GM23338 (cell line): ENCODE results near the gene WDR1. TPM values are rescaled to one million over a fixed set of nuclear protein-coding genes. Genes with fewer than 3 reads are reported as not detected.

Source experiments
- ATAC-seq: fragments of 200-7000 bp; cut with Tn5 transposase; 3 replicates; pipeline ENCODE4 v1.9.1; 2020
- DNase-seq: peaks from one replicate; pipeline ENCODE4 v3.0.0-alpha.2; 2015; ENCODE audit warnings: low spot score
- H2AFZ ChIP-seq: fragments of 200-600 bp; sonication (generic); 2 replicates; pipeline ENCODE4 v1.8.0; 2016; ENCODE audit warnings: antibody characterized with exemption, mild to moderate bottlenecking, moderate library complexity
- H3F3A ChIP-seq: fragments of 200-600 bp; sonication (generic); replicated peaks from 2 replicates; pipeline ENCODE4 v1.8.0; 2017; ENCODE audit warnings: antibody characterized with exemption, mixed run types, low read depth
- H3K27ac ChIP-seq: fragments of 200-600 bp; sonication (generic); 2 replicates; pipeline ENCODE4 v1.6.1; 2016; ENCODE audit warnings: low read depth
- H3K27me3 ChIP-seq: fragments of 200-600 bp; sonication (generic); 2 replicates; pipeline ENCODE4 v1.8.0; 2016; ENCODE audit warnings: mild to moderate bottlenecking, mixed run types, moderate library complexity; ENCODE audit not compliant: insufficient read depth
- H3K36me3 ChIP-seq: fragments of 200-600 bp; sonication (generic); 2 replicates; pipeline ENCODE4 v1.8.0; 2016; ENCODE audit warnings: mild to moderate bottlenecking; ENCODE audit not compliant: insufficient read depth
- H3K4me1 ChIP-seq: fragments of 200-600 bp; sonication (generic); 2 replicates; pipeline ENCODE4 v1.8.0; 2016; ENCODE audit warnings: mild to moderate bottlenecking, moderate library complexity; ENCODE audit not compliant: insufficient read depth
- H3K4me2 ChIP-seq: fragments of 200-600 bp; sonication (generic); 2 replicates; pipeline ENCODE4 v1.7.1; 2017; ENCODE audit warnings: mixed run types
- H3K4me3 ChIP-seq: fragments of 200-600 bp; sonication (generic); 2 replicates; pipeline ENCODE4 v1.6.1; 2016; ENCODE audit warnings: mixed run types
- H3K79me2 ChIP-seq: fragments of 200-600 bp; sonication (generic); replicated peaks from 2 replicates; pipeline ENCODE4 v1.8.0; 2017; ENCODE audit warnings: mild to moderate bottlenecking; ENCODE audit not compliant: insufficient read depth
- H3K9me2 ChIP-seq: fragments of 200-600 bp; sonication (generic); 2 replicates; pipeline ENCODE4 v1.8.0; 2017; ENCODE audit not compliant: insufficient read depth
- H4K20me1 ChIP-seq: fragments of 200-600 bp; sonication (generic); replicated peaks from 2 replicates; pipeline ENCODE4 v1.8.0; 2017; ENCODE audit warnings: mild to moderate bottlenecking; ENCODE audit not compliant: insufficient read depth
- H3K27ac Mint-ChIP-seq: 2 replicates; pipeline ENCODE4 v1.8.0; 2020; ENCODE audit warnings: inconsistent platforms, mild to moderate bottlenecking, moderate library complexity, mixed read lengths
- H3K27me3 Mint-ChIP-seq: 3 replicates; pipeline ENCODE4 v1.8.0; 2022; ENCODE audit warnings: low read depth, mild to moderate bottlenecking, moderate library complexity, mixed read lengths, inconsistent platforms; ENCODE audit not compliant: insufficient read depth, poor library complexity
- H3K36me3 Mint-ChIP-seq: 3 replicates; pipeline ENCODE4 v1.8.0; 2021; ENCODE audit warnings: low read depth, mild to moderate bottlenecking, inconsistent platforms, moderate library complexity, mixed read lengths
- H3K4me1 Mint-ChIP-seq: 3 replicates; pipeline ENCODE4 v1.8.0; 2020; ENCODE audit warnings: mild to moderate bottlenecking, inconsistent platforms, mixed read lengths
- H3K4me3 Mint-ChIP-seq: 3 replicates; pipeline ENCODE4 v1.8.0; 2021; ENCODE audit warnings: moderate library complexity, mild to moderate bottlenecking, inconsistent platforms, mixed read lengths
- H3K9me3 Mint-ChIP-seq: 3 replicates; pipeline ENCODE4 v1.8.0; 2020; ENCODE audit warnings: moderate library complexity, mild to moderate bottlenecking, inconsistent platforms, mixed read lengths
- EZH2 ChIP-seq: fragments of 200-600 bp; sonication (generic); IDR thresholded peaks from one replicate; pipeline ENCODE4 v1.8.0; 2017; ENCODE audit warnings: antibody characterized with exemption, mild to moderate bottlenecking, low read depth; ENCODE audit not compliant: unreplicated experiment
- EZH2phosphoT487 ChIP-seq: fragments of 200-600 bp; sonication (generic); IDR thresholded peaks from one replicate; pipeline ENCODE4 v1.8.1; 2018; ENCODE audit warnings: antibody characterized with exemption; ENCODE audit not compliant: unreplicated experiment
- NANOG ChIP-seq: IDR thresholded peaks from 2 replicates; pipeline ENCODE4 v1.6.1; 2016; ENCODE audit warnings: antibody characterized with exemption, borderline replicate concordance
- POLR2AphosphoS5 ChIP-seq: IDR thresholded peaks from 2 replicates; pipeline ENCODE4 v1.6.1; 2016; ENCODE audit warnings: antibody characterized with exemption, low read depth
- STAT1 ChIP-seq: IDR thresholded peaks from one replicate; pipeline ENCODE4 v1.6.1; 2016; ENCODE audit warnings: antibody characterized with exemption; ENCODE audit not compliant: unreplicated experiment
- ZNF114 ChIP-seq: fragments of 250-450 bp; sonication (Bioruptor Pico); IDR thresholded peaks from 2 replicates; pipeline ENCODE4 v1.5.0; 2020; ENCODE audit warnings: mild to moderate bottlenecking, moderate library complexity
- ZNF331 ChIP-seq: fragments of 250-450 bp; sonication (Bioruptor Pico); IDR thresholded peaks from 2 replicates; pipeline ENCODE4 v1.5.0; 2020; ENCODE audit warnings: low read depth, mild to moderate bottlenecking, moderate library complexity
- polyA plus RNA-seq: library from polyadenylated mRNA; unstranded; fragments of >200 nt; fragmentation: Nextera tagmentation; extraction: Ambion mirVana; gene quantifications from 2 replicates; pipeline ENCODE4 v1.2.1, GENCODE V29; 2016
- total RNA-seq: library from RNA; depleted of rRNA; stranded (reverse); fragments of >200 nt; shearing (Covaris generic); gene quantifications from 2 replicates; pipeline ENCODE4 v1.2.3, GENCODE V29; 2014
- TF ChIP-seq, protein P1 (sequence below): IDR thresholded peaks from 2 replicates; pipeline ENCODE4 v1.6.1; 2016; ENCODE audit warnings: antibody characterized with exemption
- TF ChIP-seq, protein P2 (sequence below): IDR thresholded peaks from one replicate; pipeline ENCODE4 v1.6.1; 2018; ENCODE audit warnings: antibody characterized with exemption; ENCODE audit not compliant: unreplicated experiment
- TF ChIP-seq, protein P3 (sequence below), 2 experiments: fragments of 200-600 bp in 1 of 2; sonication (generic) in 1 of 2; conservative IDR thresholded peaks; 2 replicates each; pipeline versions ENCODE4 v1.5.1 to v1.6.1; 2016 to 2017; ENCODE audit warnings: antibody characterized with exemption in 2 of 2, low read depth in 2 of 2, mild to moderate bottlenecking in 2 of 2, moderate library complexity in 1 of 2

Gene WDR1
- total and polyA plus RNA-seq, 2 experiments from 2014 or later, result 93.2 to 248 TPM

DNA sequence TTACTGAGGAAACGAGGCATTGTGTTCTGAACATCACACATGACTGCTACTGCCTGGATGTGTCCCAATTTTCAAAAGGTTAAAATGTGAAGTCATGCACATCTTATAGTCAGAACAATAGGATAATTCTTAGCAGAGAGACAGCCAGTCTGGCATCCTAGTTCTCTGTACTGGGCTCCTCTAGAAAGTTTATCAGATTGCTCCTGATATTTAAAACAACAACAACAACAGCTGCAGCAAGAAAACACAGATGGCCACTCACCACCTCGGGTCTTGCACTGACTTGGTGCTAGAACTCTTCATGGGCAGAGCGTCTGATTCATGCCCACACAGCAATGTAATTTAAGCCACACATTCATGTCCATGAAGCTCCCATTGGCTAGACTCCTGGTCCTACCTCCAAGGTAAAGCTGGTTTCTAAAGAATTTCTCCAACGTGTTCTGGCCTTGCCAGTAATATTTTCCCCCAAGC, 62.0 kb downstream of the WDR1 start:
- DNase-seq (no peak), ATAC-seq (no peak)
- Histone ChIP-seq H3K27ac (no peak overlapping the region), H3K79me2 (no peaks in the 10 kb centered on the region), H4K20me1 (no peaks in the 10 kb centered on the region), H3K4me1 (peaks cover 13% of the 10 kb centered on the region), H2AFZ (no peak overlapping the region), H3K4me3 (no peak overlapping the region), H3K9me2 (no peaks in the 10 kb centered on the region), H3K27me3 (no peaks in the 10 kb centered on the region), H3K4me2 (no peak overlapping the region), H3F3A (no peaks in the 10 kb centered on the region), H3K36me3 (no peaks in the 10 kb centered on the region)
- Mint-ChIP-seq H3K36me3 (no peaks in the 10 kb centered on the region; the same call in 2 of the 3 replicates), H3K27ac (no peak overlapping the region), H3K27me3 (no peaks in the 10 kb centered on the region), H3K4me1 (peaks cover 26% of the 10 kb centered on the region), H3K4me3 (no peak overlapping the region), H3K9me3 (no peaks in the 10 kb centered on the region)
- TF ChIP-seq STAT1, result no peak
- TF ChIP-seq NANOG, result no peak
- TF ChIP-seq, protein P1, sequence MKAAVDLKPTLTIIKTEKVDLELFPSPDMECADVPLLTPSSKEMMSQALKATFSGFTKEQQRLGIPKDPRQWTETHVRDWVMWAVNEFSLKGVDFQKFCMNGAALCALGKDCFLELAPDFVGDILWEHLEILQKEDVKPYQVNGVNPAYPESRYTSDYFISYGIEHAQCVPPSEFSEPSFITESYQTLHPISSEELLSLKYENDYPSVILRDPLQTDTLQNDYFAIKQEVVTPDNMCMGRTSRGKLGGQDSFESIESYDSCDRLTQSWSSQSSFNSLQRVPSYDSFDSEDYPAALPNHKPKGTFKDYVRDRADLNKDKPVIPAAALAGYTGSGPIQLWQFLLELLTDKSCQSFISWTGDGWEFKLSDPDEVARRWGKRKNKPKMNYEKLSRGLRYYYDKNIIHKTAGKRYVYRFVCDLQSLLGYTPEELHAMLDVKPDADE, result no peak
- no peak for TF ChIP-seq EZH2
- TF ChIP-seq, protein P2, sequence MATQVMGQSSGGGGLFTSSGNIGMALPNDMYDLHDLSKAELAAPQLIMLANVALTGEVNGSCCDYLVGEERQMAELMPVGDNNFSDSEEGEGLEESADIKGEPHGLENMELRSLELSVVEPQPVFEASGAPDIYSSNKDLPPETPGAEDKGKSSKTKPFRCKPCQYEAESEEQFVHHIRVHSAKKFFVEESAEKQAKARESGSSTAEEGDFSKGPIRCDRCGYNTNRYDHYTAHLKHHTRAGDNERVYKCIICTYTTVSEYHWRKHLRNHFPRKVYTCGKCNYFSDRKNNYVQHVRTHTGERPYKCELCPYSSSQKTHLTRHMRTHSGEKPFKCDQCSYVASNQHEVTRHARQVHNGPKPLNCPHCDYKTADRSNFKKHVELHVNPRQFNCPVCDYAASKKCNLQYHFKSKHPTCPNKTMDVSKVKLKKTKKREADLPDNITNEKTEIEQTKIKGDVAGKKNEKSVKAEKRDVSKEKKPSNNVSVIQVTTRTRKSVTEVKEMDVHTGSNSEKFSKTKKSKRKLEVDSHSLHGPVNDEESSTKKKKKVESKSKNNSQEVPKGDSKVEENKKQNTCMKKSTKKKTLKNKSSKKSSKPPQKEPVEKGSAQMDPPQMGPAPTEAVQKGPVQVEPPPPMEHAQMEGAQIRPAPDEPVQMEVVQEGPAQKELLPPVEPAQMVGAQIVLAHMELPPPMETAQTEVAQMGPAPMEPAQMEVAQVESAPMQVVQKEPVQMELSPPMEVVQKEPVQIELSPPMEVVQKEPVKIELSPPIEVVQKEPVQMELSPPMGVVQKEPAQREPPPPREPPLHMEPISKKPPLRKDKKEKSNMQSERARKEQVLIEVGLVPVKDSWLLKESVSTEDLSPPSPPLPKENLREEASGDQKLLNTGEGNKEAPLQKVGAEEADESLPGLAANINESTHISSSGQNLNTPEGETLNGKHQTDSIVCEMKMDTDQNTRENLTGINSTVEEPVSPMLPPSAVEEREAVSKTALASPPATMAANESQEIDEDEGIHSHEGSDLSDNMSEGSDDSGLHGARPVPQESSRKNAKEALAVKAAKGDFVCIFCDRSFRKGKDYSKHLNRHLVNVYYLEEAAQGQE, result no peak

DNA sequence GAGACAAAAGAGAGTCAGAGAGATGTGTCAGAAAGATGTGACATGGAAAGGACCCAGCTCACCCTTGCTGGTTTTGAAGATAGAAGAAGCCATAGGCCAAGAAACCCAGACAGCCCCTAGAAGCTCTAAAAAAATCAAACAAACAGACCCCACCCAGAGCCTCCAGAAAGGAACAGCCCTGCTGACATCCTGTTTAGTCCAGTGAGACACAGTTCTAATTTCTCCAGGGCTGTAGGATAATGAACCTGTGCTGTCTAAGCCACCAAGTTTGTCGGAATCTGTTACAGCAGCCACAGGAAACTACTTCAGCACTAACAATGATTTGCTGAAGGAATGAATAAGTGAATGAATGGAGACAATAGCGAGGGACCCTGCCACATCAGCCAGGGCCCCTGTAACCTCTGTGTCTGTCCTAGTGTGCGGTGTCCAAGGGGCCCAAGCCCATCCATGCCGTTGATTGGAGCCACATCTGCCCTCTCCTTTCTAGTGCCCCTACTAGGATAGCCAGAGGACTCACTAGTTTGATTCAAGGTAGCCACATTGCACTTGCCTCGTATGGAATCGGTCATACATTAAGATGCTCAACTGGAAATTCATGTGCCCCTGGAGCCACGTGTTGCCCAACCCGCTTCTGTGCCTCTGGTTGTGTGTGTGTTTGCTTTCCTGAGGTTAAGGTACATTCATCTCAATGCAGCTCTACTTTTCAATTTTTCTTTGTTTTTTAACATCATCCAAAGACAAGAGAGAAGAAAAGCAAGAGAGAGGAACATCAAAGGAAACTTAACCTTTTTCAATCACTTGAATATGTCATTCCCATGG, 62.8 kb downstream of the WDR1 start:
- no peak for ATAC-seq
- H4K20me1 ChIP-seq, result no peaks in the 10 kb centered on the region
- no peaks in the 10 kb centered on the region for H3K9me2 ChIP-seq
- H3K4me1 ChIP-seq, result peaks cover 13% of the 10 kb centered on the region
- H3K27ac ChIP-seq, result no peak overlapping the region
- Mint-ChIP-seq H3K9me3 (no peaks in the 10 kb centered on the region), H3K27ac (no peak overlapping the region), H3K36me3 (no peaks in the 10 kb centered on the region; the same call in 2 of the 3 replicates), H3K4me1 (peaks cover 32% of the 10 kb centered on the region), H3K27me3 (peaks cover 3% of the 10 kb centered on the region), H3K4me3 (no peak overlapping the region)
- no peak overlapping the region for H2AFZ ChIP-seq
- H3K4me2 ChIP-seq, result no peak overlapping the region
- no peaks in the 10 kb centered on the region for H3F3A ChIP-seq
- H3K4me3 ChIP-seq, result no peak overlapping the region
- no peak for DNase-seq
- H3K36me3 ChIP-seq, result no peaks in the 10 kb centered on the region
- no peaks in the 10 kb centered on the region for H3K27me3 ChIP-seq
- no peaks in the 10 kb centered on the region for H3K79me2 ChIP-seq
- TF ChIP-seq EZH2phosphoT487, result no peak
- no peak for TF ChIP-seq ZNF114
- TF ChIP-seq, protein P3, sequence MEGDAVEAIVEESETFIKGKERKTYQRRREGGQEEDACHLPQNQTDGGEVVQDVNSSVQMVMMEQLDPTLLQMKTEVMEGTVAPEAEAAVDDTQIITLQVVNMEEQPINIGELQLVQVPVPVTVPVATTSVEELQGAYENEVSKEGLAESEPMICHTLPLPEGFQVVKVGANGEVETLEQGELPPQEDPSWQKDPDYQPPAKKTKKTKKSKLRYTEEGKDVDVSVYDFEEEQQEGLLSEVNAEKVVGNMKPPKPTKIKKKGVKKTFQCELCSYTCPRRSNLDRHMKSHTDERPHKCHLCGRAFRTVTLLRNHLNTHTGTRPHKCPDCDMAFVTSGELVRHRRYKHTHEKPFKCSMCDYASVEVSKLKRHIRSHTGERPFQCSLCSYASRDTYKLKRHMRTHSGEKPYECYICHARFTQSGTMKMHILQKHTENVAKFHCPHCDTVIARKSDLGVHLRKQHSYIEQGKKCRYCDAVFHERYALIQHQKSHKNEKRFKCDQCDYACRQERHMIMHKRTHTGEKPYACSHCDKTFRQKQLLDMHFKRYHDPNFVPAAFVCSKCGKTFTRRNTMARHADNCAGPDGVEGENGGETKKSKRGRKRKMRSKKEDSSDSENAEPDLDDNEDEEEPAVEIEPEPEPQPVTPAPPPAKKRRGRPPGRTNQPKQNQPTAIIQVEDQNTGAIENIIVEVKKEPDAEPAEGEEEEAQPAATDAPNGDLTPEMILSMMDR (conservative IDR thresholded peaks at IDR 0.05; ENCODE audit: low read depth in 2 of 2), result no peak
- no peak for TF ChIP-seq ZNF331 (CRISPR knock-in tag)
- no peak for TF ChIP-seq POLR2AphosphoS5
